Suprapubic skin (tissue), 4 donors: ENCODE data around the gene PRMT7. TPM values are rescaled to one million over a fixed set of nuclear protein-coding genes. Genes with fewer than 3 reads are reported as not detected.

Source experiments
- DNase-seq, 2 donors: peaks; one replicate each; pipeline ENCODE4 v3.0.0-alpha.2; 2019; ENCODE audit warnings: low spot score in 2 of 2
- H3K27ac ChIP-seq: fragments of 200-600 bp; sonication (generic); one replicate; pipeline ENCODE4 v1.5.1; 2019
- H3K27me3 ChIP-seq: fragments of 200-600 bp; sonication (generic); one replicate; pipeline ENCODE4 v1.5.1; 2019
- H3K36me3 ChIP-seq: fragments of 200-600 bp; sonication (generic); one replicate; pipeline ENCODE4 v1.5.1; 2019
- H3K4me1 ChIP-seq: fragments of 200-600 bp; sonication (generic); one replicate; pipeline ENCODE4 v1.5.1; 2019
- H3K4me3 ChIP-seq: fragments of 200-600 bp; sonication (generic); one replicate; pipeline ENCODE4 v1.5.1; 2019; ENCODE audit warnings: mild to moderate bottlenecking
- H3K9me3 ChIP-seq: fragments of 200-600 bp; sonication (generic); one replicate; pipeline ENCODE4 v1.5.1; 2019
- EP300 ChIP-seq: sonication (generic); formaldehyde crosslinking; IDR thresholded peaks from one replicate; pipeline ENCODE4 v1.6.1; 2017; ENCODE audit warnings: antibody characterized with exemption
- POLR2A ChIP-seq, 2 donors: fragments of 450-650 bp; IDR thresholded peaks; one replicate each; pipeline ENCODE4 v1.6.1; 2017; ENCODE audit warnings: antibody characterized with exemption in 2 of 2, mild to moderate bottlenecking in 2 of 2, moderate library complexity in 2 of 2
- POLR2AphosphoS5 ChIP-seq, 3 donors: sonication (generic); formaldehyde crosslinking; IDR thresholded peaks; one replicate each; pipeline ENCODE4 v1.6.1; 2017; ENCODE audit warnings: antibody characterized with exemption in 3 of 3
- WGBS: methylation state at CpG from one replicate; pipeline ENCODE4 v1.1.5; 2018; 5-methylcytosine and 5-hydroxymethylcytosine counted together
- total RNA-seq, 4 donors: library from RNA; depleted of rRNA; stranded (reverse); fragments of >200 nt; gene quantifications; one replicate each; pipeline ENCODE4 v1.1.0, GENCODE V29; 2016
- TF ChIP-seq, protein P1 (sequence below), 2 donors: fragments of 200-600 bp in 1 of 2; fragments of 450-650 bp in 1 of 2; sonication (generic) in 1 of 2; IDR thresholded peaks; one replicate each; pipeline ENCODE4 v1.5.1; 2016 to 2019; ENCODE audit warnings: antibody characterized with exemption in 2 of 2, mild to moderate bottlenecking in 1 of 2, moderate library complexity in 1 of 2

Gene PRMT7
- total RNA-seq, 4 donors from 2014 or later, result 38.8 to 101 (median 69.9) TPM

DNA sequence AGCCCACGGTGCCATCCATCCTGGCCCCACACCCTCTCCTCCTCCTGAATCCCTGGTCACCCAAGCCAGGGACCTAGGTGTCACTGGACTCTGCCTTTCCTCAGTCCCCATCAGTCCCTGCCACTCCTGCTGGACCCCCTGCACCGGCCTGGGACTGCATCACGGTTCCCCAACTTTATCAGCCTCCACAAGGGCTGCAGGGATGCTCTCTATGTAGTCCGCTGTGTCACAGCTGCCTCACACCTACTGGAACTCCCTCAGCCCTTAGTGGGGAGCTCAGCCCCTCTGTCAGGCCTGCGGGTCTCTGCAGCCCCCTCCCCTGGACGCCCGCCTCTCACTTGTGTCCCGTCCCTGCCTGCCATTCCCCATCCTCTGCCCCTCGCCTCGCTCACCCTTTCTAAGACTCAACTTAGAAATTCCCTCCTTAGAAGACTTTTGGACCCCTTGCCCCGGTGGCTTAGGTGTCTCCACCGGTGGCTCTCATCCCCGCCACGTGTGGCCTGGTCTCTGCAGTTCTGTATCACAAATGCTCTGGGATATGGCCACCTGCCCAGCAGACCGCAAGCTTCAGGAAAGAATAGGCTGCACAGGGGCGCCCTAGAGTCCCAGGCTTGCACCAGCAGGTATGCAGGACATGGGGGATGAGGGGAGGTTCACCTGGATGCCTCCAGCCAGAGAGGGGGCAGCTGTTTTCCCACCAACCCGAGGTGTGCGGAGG lies 62.9 kb downstream of the PRMT7 start:
- 87% methylated on average over 15 of the region's 18 CpGs for WGBS
- Histone ChIP-seq H3K4me3 (no peak overlapping the region), H3K4me1 (peaks cover 12% of the 10 kb centered on the region), H3K36me3 (no peaks in the 10 kb centered on the region), H3K9me3 (no peaks in the 10 kb centered on the region), H3K27me3 (no peaks in the 10 kb centered on the region), H3K27ac (no peak overlapping the region)
- TF ChIP-seq EP300 (no peak), POLR2A (IDR thresholded peaks at IDR 0.05) (no peak), POLR2AphosphoS5 (IDR thresholded peaks at IDR 0.05) (no peak)
- no peak for DNase-seq

DNA sequence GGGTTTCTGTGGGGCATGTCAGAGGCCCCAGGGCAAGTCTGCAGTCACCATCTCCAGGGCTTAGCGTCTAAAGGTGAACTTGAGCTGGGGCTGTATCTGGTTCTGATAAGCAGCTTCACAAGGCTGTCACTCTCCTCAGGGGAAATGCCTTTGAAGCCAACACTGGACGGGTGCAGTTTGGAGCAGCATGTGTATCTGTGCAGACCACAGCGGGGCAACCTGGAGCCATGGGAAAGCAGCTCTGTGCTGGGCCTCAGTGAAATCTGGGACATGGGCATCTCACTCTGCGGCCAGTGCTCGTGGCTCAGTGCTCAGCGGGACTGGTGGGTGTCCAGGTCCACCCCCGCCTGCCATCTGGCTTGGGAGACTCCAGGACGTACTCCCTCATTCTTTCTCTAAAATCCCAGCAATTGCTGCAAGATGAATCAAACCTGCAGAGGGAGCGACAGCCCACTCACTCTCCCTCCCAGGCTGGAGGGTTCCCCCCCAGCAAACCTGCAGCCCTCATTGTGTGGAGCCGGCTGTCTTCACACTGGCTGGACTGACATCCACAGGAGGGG lies 63.5 kb downstream of the PRMT7 start:
- peaks cover 12% of the 10 kb centered on the region for H3K4me1 ChIP-seq
- H3K27me3 ChIP-seq, result no peaks in the 10 kb centered on the region
- no peaks in the 10 kb centered on the region for H3K36me3 ChIP-seq
- H3K27ac ChIP-seq, result no peak overlapping the region
- WGBS, result 80% methylated on average over 4 of the region's 10 CpGs
- TF ChIP-seq POLR2AphosphoS5 (IDR thresholded peaks at IDR 0.05) (no peak), POLR2A (IDR thresholded peaks at IDR 0.05) (no peak), EP300 (no peak)
- TF ChIP-seq, protein P1, sequence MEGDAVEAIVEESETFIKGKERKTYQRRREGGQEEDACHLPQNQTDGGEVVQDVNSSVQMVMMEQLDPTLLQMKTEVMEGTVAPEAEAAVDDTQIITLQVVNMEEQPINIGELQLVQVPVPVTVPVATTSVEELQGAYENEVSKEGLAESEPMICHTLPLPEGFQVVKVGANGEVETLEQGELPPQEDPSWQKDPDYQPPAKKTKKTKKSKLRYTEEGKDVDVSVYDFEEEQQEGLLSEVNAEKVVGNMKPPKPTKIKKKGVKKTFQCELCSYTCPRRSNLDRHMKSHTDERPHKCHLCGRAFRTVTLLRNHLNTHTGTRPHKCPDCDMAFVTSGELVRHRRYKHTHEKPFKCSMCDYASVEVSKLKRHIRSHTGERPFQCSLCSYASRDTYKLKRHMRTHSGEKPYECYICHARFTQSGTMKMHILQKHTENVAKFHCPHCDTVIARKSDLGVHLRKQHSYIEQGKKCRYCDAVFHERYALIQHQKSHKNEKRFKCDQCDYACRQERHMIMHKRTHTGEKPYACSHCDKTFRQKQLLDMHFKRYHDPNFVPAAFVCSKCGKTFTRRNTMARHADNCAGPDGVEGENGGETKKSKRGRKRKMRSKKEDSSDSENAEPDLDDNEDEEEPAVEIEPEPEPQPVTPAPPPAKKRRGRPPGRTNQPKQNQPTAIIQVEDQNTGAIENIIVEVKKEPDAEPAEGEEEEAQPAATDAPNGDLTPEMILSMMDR (IDR thresholded peaks at IDR 0.05), result no peak
- no peaks in the 10 kb centered on the region for H3K9me3 ChIP-seq
- no peak for DNase-seq
- H3K4me3 ChIP-seq, result no peak overlapping the region

DNA sequence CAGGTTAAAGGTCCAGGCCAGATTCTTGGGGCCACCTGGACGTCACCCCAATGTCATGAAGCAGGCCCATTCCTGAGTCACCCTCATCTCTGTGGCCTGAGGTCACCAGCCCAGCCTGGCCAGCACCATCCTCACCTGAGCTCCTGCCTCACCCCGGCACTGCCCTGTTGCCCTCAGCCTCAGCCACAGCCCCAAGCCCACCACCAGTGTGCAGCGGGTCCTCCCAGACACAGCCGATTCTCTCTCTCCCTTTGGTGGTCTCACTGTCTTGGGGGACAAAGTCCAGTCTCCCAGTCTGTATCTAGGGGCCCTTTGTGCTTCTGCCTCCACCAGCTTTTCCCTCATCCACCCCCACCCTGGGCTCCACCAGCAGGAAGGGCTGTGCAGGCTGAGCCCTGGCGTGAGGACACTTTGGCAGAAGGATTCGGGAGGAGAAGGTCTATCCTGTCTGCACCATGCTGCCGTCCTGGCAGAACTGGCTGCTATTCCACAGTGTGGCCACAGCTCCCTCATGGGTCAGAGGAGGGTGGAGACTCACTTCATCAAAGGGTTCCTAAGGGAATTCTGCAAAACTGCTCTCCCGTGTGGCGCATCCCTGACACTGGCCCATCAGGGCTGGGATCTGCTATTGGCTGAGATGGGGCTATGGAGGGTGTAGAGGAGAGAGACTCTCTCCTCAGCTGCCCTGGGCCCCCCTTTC lies 64.3 kb downstream of the PRMT7 start:
- 84% methylated on average over 7 of the region's 9 CpGs for WGBS
- Histone ChIP-seq H3K27me3 (no peaks in the 10 kb centered on the region), H3K27ac (no peak overlapping the region), H3K4me1 (peaks cover 12% of the 10 kb centered on the region), H3K36me3 (no peaks in the 10 kb centered on the region), H3K9me3 (no peaks in the 10 kb centered on the region), H3K4me3 (no peak overlapping the region)
- DNase-seq, result no peak
- no peak for TF ChIP-seq POLR2A (IDR thresholded peaks at IDR 0.05)
- no peak for TF ChIP-seq EP300
- TF ChIP-seq, protein P1 (IDR thresholded peaks at IDR 0.05), result no peak
- no peak for TF ChIP-seq POLR2AphosphoS5 (IDR thresholded peaks at IDR 0.05)

DNA sequence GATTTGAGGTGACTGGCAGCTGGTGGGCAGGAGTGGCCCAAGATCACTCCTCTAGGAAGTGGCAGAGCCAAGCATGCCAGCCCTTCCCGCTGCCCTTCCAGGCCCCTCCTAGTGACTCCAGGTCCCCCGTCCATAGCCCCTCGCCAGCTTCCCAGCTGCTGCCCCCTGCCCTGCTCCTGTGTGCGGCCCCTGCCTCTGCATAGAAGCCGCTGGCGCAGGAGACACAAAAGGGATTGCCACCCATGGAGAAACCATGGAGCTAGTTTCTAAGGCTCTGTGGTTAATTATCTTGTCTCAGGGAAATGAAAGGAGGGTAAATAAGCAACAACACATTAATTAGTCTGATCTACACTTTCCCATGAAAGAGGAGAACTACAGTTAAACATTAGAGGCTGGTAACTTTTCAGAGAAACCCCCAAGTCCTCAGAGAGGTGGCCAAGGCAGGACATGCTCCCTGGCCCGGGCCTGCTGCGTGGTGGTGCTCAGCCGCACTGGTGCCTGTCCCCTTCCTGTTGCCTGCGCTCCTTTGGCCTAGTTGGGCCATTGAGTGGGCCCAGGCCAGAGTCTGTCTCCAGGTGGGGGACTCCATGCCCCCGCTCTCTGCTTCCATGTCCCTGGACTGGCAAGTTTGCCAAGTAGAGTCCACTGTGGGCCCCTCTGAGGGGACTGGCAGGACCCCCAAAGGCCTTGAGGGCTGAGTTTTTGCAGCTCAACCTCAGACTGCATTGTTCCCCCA lies 65.2 kb downstream of the PRMT7 start:
- DNase-seq, result no peak
- no peak overlapping the region for H3K4me3 ChIP-seq
- no peaks in the 10 kb centered on the region for H3K36me3 ChIP-seq
- H3K4me1 ChIP-seq, result peaks cover 12% of the 10 kb centered on the region
- no peak overlapping the region for H3K27ac ChIP-seq
- TF ChIP-seq POLR2A (IDR thresholded peaks at IDR 0.05), result no peak
- TF ChIP-seq, protein P1 (IDR thresholded peaks at IDR 0.05), result no peak
- TF ChIP-seq EP300, result no peak
- TF ChIP-seq POLR2AphosphoS5 (IDR thresholded peaks at IDR 0.05), result no peak
- WGBS, result 95% methylated on average over 8 of the region's 11 CpGs
- no peaks in the 10 kb centered on the region for H3K27me3 ChIP-seq
- H3K9me3 ChIP-seq, result no peaks in the 10 kb centered on the region

DNA sequence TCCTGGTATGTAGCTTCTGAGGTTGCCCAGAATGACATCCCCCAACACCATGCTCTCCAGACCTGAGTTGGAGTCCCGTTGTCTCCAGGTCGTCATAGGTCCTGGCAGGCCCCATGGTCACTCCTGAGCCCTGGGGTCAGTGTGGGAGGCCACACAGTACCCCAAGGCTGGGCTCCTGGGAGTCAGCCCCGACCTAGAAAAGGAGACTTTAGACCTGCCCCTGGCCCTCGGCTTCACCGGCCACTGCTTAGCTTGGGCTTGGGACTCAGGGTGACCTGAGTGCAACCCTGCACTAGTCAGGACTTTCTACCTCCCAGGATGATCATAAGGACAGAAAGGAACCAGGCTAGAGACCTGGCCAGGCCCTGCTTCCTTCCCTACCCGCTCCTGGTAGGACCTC lies 65.8 kb downstream of the PRMT7 start:
- H3K4me3 ChIP-seq, result no peak overlapping the region
- H3K9me3 ChIP-seq, result no peaks in the 10 kb centered on the region
- no peak for DNase-seq
- no peak for TF ChIP-seq EP300
- TF ChIP-seq POLR2AphosphoS5 (IDR thresholded peaks at IDR 0.05), result no peak
- no peak overlapping the region for H3K27ac ChIP-seq
- WGBS, result 100% methylated on average over 2 of the region's 6 CpGs
- no peaks in the 10 kb centered on the region for H3K36me3 ChIP-seq
- no peaks in the 10 kb centered on the region for H3K27me3 ChIP-seq
- H3K4me1 ChIP-seq, result peaks cover 12% of the 10 kb centered on the region
